Stimulated activated CD4-positive, alpha-beta T cell treated with anti-CD3 and anti-CD28 coated beads, TNF-alpha, amount 100 ng/mL, for 24 hours (primary cell): ENCODE results near the gene FZD1.
"Not testable (repeated sequence)": the region's sequence is repeated elsewhere in the genome, so short reads cannot be mapped to it uniquely, and the experiment has no call there.

Experiments used
- DNase-seq, 3 experiments: peaks; one replicate each; pipeline ENCODE4 v3.0.0-alpha.2; 2020; ENCODE audit warnings: low read depth in 3 of 3

FZD1 gene

GRCh38 chr7:91297939-91298338 is 33.7 kb downstream of the FZD1 start:
- DNase-seq, result no peak

- no peak for DNase-seq
These were observed 35.9 kb downstream of the FZD1 start for GRCh38 chr7:91299952-91300775.

- no peak for DNase-seq
These were observed 38.6 kb downstream of the FZD1 start for GRCh38 chr7:91302794-91303193.

GRCh38 chr7:91306266-91306665 is 42.0 kb downstream of the FZD1 start:
- DNase-seq, result no peak

- no peak for DNase-seq
These were observed 43.2 kb downstream of the FZD1 start for GRCh38 chr7:91307467-91307866.

GRCh38 chr7:91308191-91308590 is 44.0 kb downstream of the FZD1 start:
- not testable (repeated sequence) for DNase-seq

- DNase-seq, result no peak
These were observed 46.7 kb downstream of the FZD1 start for GRCh38 chr7:91310830-91311460.

GRCh38 chr7:91311839-91312238 is 47.6 kb downstream of the FZD1 start:
- no peak for DNase-seq

- no peak for DNase-seq
These were observed 48.9 kb downstream of the FZD1 start for GRCh38 chr7:91313113-91313512.

GRCh38 chr7:91314591-91315323 is 50.5 kb downstream of the FZD1 start:
- DNase-seq, result no peak

- no peak for DNase-seq
These were observed 52.2 kb downstream of the FZD1 start for GRCh38 chr7:91316426-91316825.

GRCh38 chr7:91319351-91319750 is 55.1 kb downstream of the FZD1 start:
- DNase-seq, result no peak

GRCh38 chr7:91320366-91321078 is 56.3 kb downstream of the FZD1 start:
- DNase-seq, result no peak
